ENCODE data around the gene GPALPP1.
"Not testable (repeated sequence)": the region's sequence is repeated elsewhere in the genome, so short reads cannot be mapped to it uniquely, and the experiment has no call there.

GPALPP1 gene

GRCh38 chr13:45004096-45004495, 14.8 kb downstream of the GPALPP1 start:
- no peak for TF ChIP-seq CTCF (IDR thresholded peaks at IDR 0.05; ENCODE audit: low read depth, low read length, missing control alignments)
- DNase-seq (ENCODE audit: extremely low read depth, low read depth) = no peak
- no peak overlapping the region for H3K4me3 ChIP-seq (replicated peaks; ENCODE audit: low read depth, low read length)

- no peak overlapping the region for H3K4me3 ChIP-seq (replicated peaks; ENCODE audit: low read depth, low read length)
- DNase-seq (ENCODE audit: extremely low read depth, low read depth) = no peak
- TF ChIP-seq CTCF (IDR thresholded peaks at IDR 0.05; ENCODE audit: low read depth, low read length, missing control alignments) = no peak
Observed at GRCh38 chr13:45007225-45007624, 17.9 kb downstream of the GPALPP1 start.

GRCh38 chr13:45007823-45008222, 18.5 kb downstream of the GPALPP1 start:
- no peak for TF ChIP-seq CTCF (IDR thresholded peaks at IDR 0.05; ENCODE audit: low read depth, low read length, missing control alignments)
- no peak for DNase-seq (ENCODE audit: extremely low read depth, low read depth)
- H3K4me3 ChIP-seq (replicated peaks; ENCODE audit: low read depth, low read length) = no peak overlapping the region

- DNase-seq (ENCODE audit: extremely low read depth, low read depth) = no peak
- no peak for TF ChIP-seq CTCF (IDR thresholded peaks at IDR 0.05; ENCODE audit: low read depth, low read length, missing control alignments)
- H3K4me3 ChIP-seq (replicated peaks; ENCODE audit: low read depth, low read length) = no peak overlapping the region
Observed at GRCh38 chr13:45011198-45011597, 21.9 kb downstream of the GPALPP1 start.

- no peak for DNase-seq (ENCODE audit: extremely low read depth, low read depth)
- TF ChIP-seq CTCF (IDR thresholded peaks at IDR 0.05; ENCODE audit: low read depth, low read length, missing control alignments) = no peak
- no peak overlapping the region for H3K4me3 ChIP-seq (replicated peaks; ENCODE audit: low read depth, low read length)
Observed at GRCh38 chr13:45015300-45015699, 26.0 kb downstream of the GPALPP1 start.

GRCh38 chr13:45016792-45017425, 27.6 kb downstream of the GPALPP1 start:
- no peak for DNase-seq (ENCODE audit: extremely low read depth, low read depth)
- no peak for TF ChIP-seq CTCF (IDR thresholded peaks at IDR 0.05; ENCODE audit: low read depth, low read length, missing control alignments)
- H3K4me3 ChIP-seq (replicated peaks; ENCODE audit: low read depth, low read length) = no peak overlapping the region

GRCh38 chr13:45019981-45020380, 30.6 kb downstream of the GPALPP1 start:
- DNase-seq (ENCODE audit: extremely low read depth, low read depth); H3K4me3 ChIP-seq (replicated peaks; ENCODE audit: low read depth, low read length): not testable (repeated sequence)
